HL-60 (cell line): ENCODE measurements around the gene A2M.

Experiments
- TF ChIP-seq, protein P1 (sequence below): IDR thresholded peaks from one replicate; pipeline ENCODE4 v1.5.1; 2011; ENCODE audit warnings: low read length, control low read depth, inconsistent platforms; ENCODE audit not compliant: insufficient read depth
- TF ChIP-seq, protein P2 (sequence below): IDR thresholded peaks from 2 replicates; pipeline ENCODE4 v1.6.1; 2012; ENCODE audit warnings: low read depth; ENCODE audit not compliant: insufficient replicate concordance

DNA sequence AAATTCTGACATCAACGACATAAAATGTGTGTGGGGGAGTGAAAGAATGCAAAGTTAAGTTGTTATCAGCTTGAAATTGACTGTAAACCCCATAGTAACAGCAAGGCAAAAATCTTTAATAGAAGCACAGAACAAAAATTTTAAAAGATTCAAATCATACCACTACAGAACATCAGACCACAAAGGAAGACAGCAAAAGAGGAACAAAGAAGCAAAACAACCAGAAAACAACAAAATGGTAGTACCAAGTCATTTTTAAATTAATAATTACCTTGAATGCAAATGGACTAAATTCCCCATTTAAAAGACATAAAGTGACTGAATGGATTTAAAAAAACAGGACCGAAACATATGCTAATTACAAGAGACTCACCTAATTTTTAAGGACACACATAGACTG, 31.3 kb downstream of the A2M start:
- TF ChIP-seq, protein P1, sequence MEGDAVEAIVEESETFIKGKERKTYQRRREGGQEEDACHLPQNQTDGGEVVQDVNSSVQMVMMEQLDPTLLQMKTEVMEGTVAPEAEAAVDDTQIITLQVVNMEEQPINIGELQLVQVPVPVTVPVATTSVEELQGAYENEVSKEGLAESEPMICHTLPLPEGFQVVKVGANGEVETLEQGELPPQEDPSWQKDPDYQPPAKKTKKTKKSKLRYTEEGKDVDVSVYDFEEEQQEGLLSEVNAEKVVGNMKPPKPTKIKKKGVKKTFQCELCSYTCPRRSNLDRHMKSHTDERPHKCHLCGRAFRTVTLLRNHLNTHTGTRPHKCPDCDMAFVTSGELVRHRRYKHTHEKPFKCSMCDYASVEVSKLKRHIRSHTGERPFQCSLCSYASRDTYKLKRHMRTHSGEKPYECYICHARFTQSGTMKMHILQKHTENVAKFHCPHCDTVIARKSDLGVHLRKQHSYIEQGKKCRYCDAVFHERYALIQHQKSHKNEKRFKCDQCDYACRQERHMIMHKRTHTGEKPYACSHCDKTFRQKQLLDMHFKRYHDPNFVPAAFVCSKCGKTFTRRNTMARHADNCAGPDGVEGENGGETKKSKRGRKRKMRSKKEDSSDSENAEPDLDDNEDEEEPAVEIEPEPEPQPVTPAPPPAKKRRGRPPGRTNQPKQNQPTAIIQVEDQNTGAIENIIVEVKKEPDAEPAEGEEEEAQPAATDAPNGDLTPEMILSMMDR, result no peak
- TF ChIP-seq, protein P2, sequence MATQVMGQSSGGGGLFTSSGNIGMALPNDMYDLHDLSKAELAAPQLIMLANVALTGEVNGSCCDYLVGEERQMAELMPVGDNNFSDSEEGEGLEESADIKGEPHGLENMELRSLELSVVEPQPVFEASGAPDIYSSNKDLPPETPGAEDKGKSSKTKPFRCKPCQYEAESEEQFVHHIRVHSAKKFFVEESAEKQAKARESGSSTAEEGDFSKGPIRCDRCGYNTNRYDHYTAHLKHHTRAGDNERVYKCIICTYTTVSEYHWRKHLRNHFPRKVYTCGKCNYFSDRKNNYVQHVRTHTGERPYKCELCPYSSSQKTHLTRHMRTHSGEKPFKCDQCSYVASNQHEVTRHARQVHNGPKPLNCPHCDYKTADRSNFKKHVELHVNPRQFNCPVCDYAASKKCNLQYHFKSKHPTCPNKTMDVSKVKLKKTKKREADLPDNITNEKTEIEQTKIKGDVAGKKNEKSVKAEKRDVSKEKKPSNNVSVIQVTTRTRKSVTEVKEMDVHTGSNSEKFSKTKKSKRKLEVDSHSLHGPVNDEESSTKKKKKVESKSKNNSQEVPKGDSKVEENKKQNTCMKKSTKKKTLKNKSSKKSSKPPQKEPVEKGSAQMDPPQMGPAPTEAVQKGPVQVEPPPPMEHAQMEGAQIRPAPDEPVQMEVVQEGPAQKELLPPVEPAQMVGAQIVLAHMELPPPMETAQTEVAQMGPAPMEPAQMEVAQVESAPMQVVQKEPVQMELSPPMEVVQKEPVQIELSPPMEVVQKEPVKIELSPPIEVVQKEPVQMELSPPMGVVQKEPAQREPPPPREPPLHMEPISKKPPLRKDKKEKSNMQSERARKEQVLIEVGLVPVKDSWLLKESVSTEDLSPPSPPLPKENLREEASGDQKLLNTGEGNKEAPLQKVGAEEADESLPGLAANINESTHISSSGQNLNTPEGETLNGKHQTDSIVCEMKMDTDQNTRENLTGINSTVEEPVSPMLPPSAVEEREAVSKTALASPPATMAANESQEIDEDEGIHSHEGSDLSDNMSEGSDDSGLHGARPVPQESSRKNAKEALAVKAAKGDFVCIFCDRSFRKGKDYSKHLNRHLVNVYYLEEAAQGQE, result no peak
